ENCODE measurements around the gene RND3. TPM values are rescaled to one million over a fixed set of nuclear protein-coding genes. Genes with fewer than 3 reads are reported as not detected.

Gene RND3
- total and polyA plus RNA-seq, 2 of the 13 experiments (the other 11 are each of a cell fraction or from before 2014, with no cell fraction given): 0.13 to 0.42 TPM

- Histone ChIP-seq H3K27ac (ENCODE audit: extremely low read length, insufficient read depth, low read length) (no peak overlapping the region), H2AFZ (ENCODE audit: low read length) (no peak overlapping the region), H3K4me2 (ENCODE audit: low read depth, low read length) (no peak overlapping the region), H3K9me3 (ENCODE audit: low read length) (no peaks in the 10 kb centered on the region), H3K4me3 (replicated peaks in 1 of 3; ENCODE audit: insufficient read depth in 1 of 3, low read depth in 2 of 3, low read length in 3 of 3) (no peak overlapping the region), H3K4me1 (ENCODE audit: insufficient read depth, low read length) (no peaks in the 10 kb centered on the region), H4K20me1 (ENCODE audit: insufficient read depth, low read length) (no peaks in the 10 kb centered on the region), H3K27me3 (ENCODE audit: control insufficient read depth in 1 of 2, insufficient read depth in 2 of 2, low read length in 2 of 2) (no peaks in the 10 kb centered on the region), H3K79me2 (ENCODE audit: insufficient read depth, low read length) (no peaks in the 10 kb centered on the region), H3K36me3 (replicated peaks in 1 of 2; ENCODE audit: control insufficient read depth in 1 of 2, insufficient read depth in 2 of 2, low read length in 2 of 2) (no peaks in the 10 kb centered on the region), H3K9ac (ENCODE audit: insufficient read depth, low read depth, low read length) (no peak overlapping the region)
- WGBS (ENCODE audit: low lambda C conversion rate): 57% methylated on average over 6 of the region's 6 CpGs
- intact Hi-C loops (cut with micrococcal nuclease; ENCODE audit: unreplicated experiment): no loop called here
- ATAC-seq (no peak), DNase-seq (ENCODE audit: low spot score) (no peak), FAIRE-seq (no peak)
- TF ChIP-seq HNRNPLL (IDR thresholded peaks at IDR 0.05; ENCODE audit: low read depth, low read length, poor library complexity, severe bottlenecking) (no peak), ZNF660 (CRISPR knock-in tag; IDR thresholded peaks at IDR 0.05; ENCODE audit: borderline replicate concordance, low read depth) (no peak), ELF1 (CRISPR knock-in tag; IDR thresholded peaks at IDR 0.05) (no peak), ZNF331 (CRISPR knock-in tag; IDR thresholded peaks at IDR 0.05) (no peak), SRSF1 (optimal IDR thresholded peaks at IDR 0.05; ENCODE audit: low read depth, low read length) (no peak)
- in situ Hi-C loops (cut with HindIII; ENCODE audit: extremely low pct_ligation_motif_present, low pct_unique_long_range_greater_than_20kb): no loop called here
- no TSS peak for BruUV-seq (replicated peaks)
- POLR2A ChIA-PET: no interaction called here
- CTCF ChIA-PET (ENCODE audit: low intra/inter-chr PET ratio, low total read pairs): no interaction called here
Measured at GRCh38 chr2:150475479-150476250, 11.8 kb downstream of the RND3 start.

GRCh38 chr2:150474326-150475074, 13.0 kb downstream of the RND3 start:
- WGBS (ENCODE audit: low lambda C conversion rate): 45% methylated on average over 4 of the region's 4 CpGs
- H3K9me3 ChIP-seq (ENCODE audit: low read length): no peaks in the 10 kb centered on the region
- no peaks in the 10 kb centered on the region for H3K36me3 ChIP-seq (replicated peaks in 1 of 2; ENCODE audit: control insufficient read depth in 1 of 2, insufficient read depth in 2 of 2, low read length in 2 of 2)
- in situ Hi-C loops (cut with HindIII; ENCODE audit: extremely low pct_ligation_motif_present, low pct_unique_long_range_greater_than_20kb): no loop called here
- no peaks in the 10 kb centered on the region for H3K4me1 ChIP-seq (ENCODE audit: insufficient read depth, low read length)
- DNase-seq (ENCODE audit: low spot score) (no peak), ATAC-seq (no peak), FAIRE-seq (no peak)
- no peak overlapping the region for H2AFZ ChIP-seq (ENCODE audit: low read length)
- POLR2A ChIA-PET: no interaction called here
- CTCF ChIA-PET (ENCODE audit: low intra/inter-chr PET ratio, low total read pairs): no interaction called here
- no peaks in the 10 kb centered on the region for H3K27me3 ChIP-seq (ENCODE audit: control insufficient read depth in 1 of 2, insufficient read depth in 2 of 2, low read length in 2 of 2)
- H3K4me3 ChIP-seq (replicated peaks in 1 of 3; ENCODE audit: insufficient read depth in 1 of 3, low read depth in 2 of 3, low read length in 3 of 3): no peak overlapping the region
- H3K4me2 ChIP-seq (ENCODE audit: low read depth, low read length): no peak overlapping the region
- no peaks in the 10 kb centered on the region for H4K20me1 ChIP-seq (ENCODE audit: insufficient read depth, low read length)
- intact Hi-C loops (cut with micrococcal nuclease; ENCODE audit: unreplicated experiment): no loop called here
- no peak overlapping the region for H3K9ac ChIP-seq (ENCODE audit: insufficient read depth, low read depth, low read length)
- no peak overlapping the region for H3K27ac ChIP-seq (ENCODE audit: extremely low read length, insufficient read depth, low read length)
- no TSS peak for BruUV-seq (replicated peaks)
- no peaks in the 10 kb centered on the region for H3K79me2 ChIP-seq (ENCODE audit: insufficient read depth, low read length)
- TF ChIP-seq HMG20B (CRISPR knock-in tag; conservative IDR thresholded peaks at IDR 0.05) (no peak), ZNF772 (CRISPR knock-in tag; IDR thresholded peaks at IDR 0.05) (no peak), ZNF232 (CRISPR knock-in tag; IDR thresholded peaks at IDR 0.05; ENCODE audit: borderline replicate concordance) (no peak), HOXA5 (CRISPR knock-in tag; IDR thresholded peaks at IDR 0.05) (no peak), ZNF615 (CRISPR knock-in tag; IDR thresholded peaks at IDR 0.05; ENCODE audit: borderline replicate concordance) (no peak), ZIK1 (CRISPR knock-in tag; IDR thresholded peaks at IDR 0.05; ENCODE audit: borderline replicate concordance, low read depth) (no peak), TEAD3 (CRISPR knock-in tag; optimal IDR thresholded peaks at IDR 0.05; ENCODE audit: borderline replicate concordance) (no peak), ZNF605 (CRISPR knock-in tag; IDR thresholded peaks at IDR 0.05) (no peak), ZNF879 (CRISPR knock-in tag; IDR thresholded peaks at IDR 0.05) (no peak), ATF2 (CRISPR knock-in tag; IDR thresholded peaks at IDR 0.05) (no peak), ZFX (CRISPR knock-in tag; IDR thresholded peaks at IDR 0.05; ENCODE audit: low read depth) (no peak), ZBTB7B (CRISPR knock-in tag; IDR thresholded peaks at IDR 0.05) (no peak)

Measured in HepG2 (cell line).